ENCODE data around the gene SLC13A1.
"Not testable (repeated sequence)": the region's sequence is repeated elsewhere in the genome, so short reads cannot be mapped to it uniquely, and the experiment has no call there.

The SLC13A1 gene

GRCh38 chr7:123199883-123200282 is at the start of gene SLC13A1:
TSS of gene SLC13A1 (minus strand) at chr7:123199969. CDS start at chr7:123199946, 23 bp downstream.
- no peaks in the 10 kb centered on the region for H3K4me1 Mint-ChIP-seq (ENCODE audit: low read depth)
- H3K9me3 Mint-ChIP-seq, result no peaks in the 10 kb centered on the region
- H3K4me3 Mint-ChIP-seq, result no peak within 1 kb of the TSS
- intact Hi-C loops (cut with micrococcal nuclease), result no loop called here
- no peaks in the 10 kb centered on the region for H3K36me3 Mint-ChIP-seq (ENCODE audit: low read depth)
- no peaks in the 10 kb centered on the region for H3K27me3 Mint-ChIP-seq
- no peak within 1 kb of the TSS for H3K27ac Mint-ChIP-seq

GRCh38 chr7:123244768-123245167 is 45.0 kb upstream of the SLC13A1 start:
- H3K27me3 Mint-ChIP-seq, result no peaks in the 10 kb centered on the region
- intact Hi-C loops (cut with micrococcal nuclease), result no loop called here

GRCh38 chr7:123242467-123243092 is 42.8 kb upstream of the SLC13A1 start:
- peaks cover 8% of the 10 kb centered on the region for H3K9me3 Mint-ChIP-seq
- no peaks in the 10 kb centered on the region for H3K4me1 Mint-ChIP-seq (ENCODE audit: low read depth)
- intact Hi-C loops (cut with micrococcal nuclease), result no loop called here
- no peaks in the 10 kb centered on the region for H3K36me3 Mint-ChIP-seq (ENCODE audit: low read depth)
- H3K4me3 Mint-ChIP-seq, result no peak overlapping the region
- no peak overlapping the region for H3K27ac Mint-ChIP-seq
- H3K27me3 Mint-ChIP-seq, result no peaks in the 10 kb centered on the region

More at GRCh38 chr7:123244768-123245167, 45.0 kb upstream of the SLC13A1 start:
- Mint-ChIP-seq H3K27ac (no peak overlapping the region), H3K36me3 (ENCODE audit: low read depth) (no peaks in the 10 kb centered on the region), H3K4me1 (ENCODE audit: low read depth) (no peaks in the 10 kb centered on the region), H3K4me3 (no peak overlapping the region), H3K9me3 (peaks cover 8% of the 10 kb centered on the region)

- Mint-ChIP-seq H3K4me3 (no peak overlapping the region), H3K36me3 (ENCODE audit: low read depth) (no peaks in the 10 kb centered on the region), H3K27ac (no peak overlapping the region), H3K27me3 (no peaks in the 10 kb centered on the region), H3K9me3 (peaks cover 8% of the 10 kb centered on the region), H3K4me1 (ENCODE audit: low read depth) (no peaks in the 10 kb centered on the region)
- intact Hi-C loops (cut with micrococcal nuclease), result no loop called here
Measured at GRCh38 chr7:123241809-123242208, 42.0 kb upstream of the SLC13A1 start.

GRCh38 chr7:123231021-123232000 is 31.5 kb upstream of the SLC13A1 start:
- H3K4me1 Mint-ChIP-seq (ENCODE audit: low read depth), result no peaks in the 10 kb centered on the region
- peaks cover 3% of the 10 kb centered on the region for H3K9me3 Mint-ChIP-seq
- intact Hi-C loops (cut with micrococcal nuclease), result no loop called here
- no peaks in the 10 kb centered on the region for H3K27me3 Mint-ChIP-seq
- H3K36me3 Mint-ChIP-seq (ENCODE audit: low read depth), result no peaks in the 10 kb centered on the region
- no peak overlapping the region for H3K4me3 Mint-ChIP-seq
- H3K27ac Mint-ChIP-seq, result no peak overlapping the region

GRCh38 chr7:123230603-123231002 is 30.8 kb upstream of the SLC13A1 start:
- Mint-ChIP-seq H3K27me3 (no peaks in the 10 kb centered on the region), H3K9me3 (peaks cover 10% of the 10 kb centered on the region), H3K27ac (no peak overlapping the region), H3K4me1 (ENCODE audit: low read depth) (no peaks in the 10 kb centered on the region), H3K4me3 (no peak overlapping the region), H3K36me3 (ENCODE audit: low read depth) (no peaks in the 10 kb centered on the region)
- intact Hi-C loops (cut with micrococcal nuclease), result no loop called here

- H3K9me3 Mint-ChIP-seq, result peaks cover 15% of the 10 kb centered on the region
- intact Hi-C loops (cut with micrococcal nuclease), result no loop called here
- no peaks in the 10 kb centered on the region for H3K4me1 Mint-ChIP-seq (ENCODE audit: low read depth)
- H3K4me3 Mint-ChIP-seq, result no peak overlapping the region
- no peaks in the 10 kb centered on the region for H3K36me3 Mint-ChIP-seq (ENCODE audit: low read depth)
- H3K27me3 Mint-ChIP-seq, result no peaks in the 10 kb centered on the region
- H3K27ac Mint-ChIP-seq, result no peak overlapping the region
Measured at GRCh38 chr7:123230147-123230546, 30.4 kb upstream of the SLC13A1 start.

- Mint-ChIP-seq H3K27me3 (no peaks in the 10 kb centered on the region), H3K4me3 (no peak overlapping the region), H3K27ac (no peak overlapping the region), H3K36me3 (ENCODE audit: low read depth) (no peaks in the 10 kb centered on the region), H3K9me3 (peaks cover 22% of the 10 kb centered on the region), H3K4me1 (ENCODE audit: low read depth) (no peaks in the 10 kb centered on the region)
- intact Hi-C loops (cut with micrococcal nuclease), result no loop called here
Measured at GRCh38 chr7:123229426-123229825, 29.7 kb upstream of the SLC13A1 start.

- H3K4me3 Mint-ChIP-seq; H3K27me3 Mint-ChIP-seq; H3K36me3 Mint-ChIP-seq (ENCODE audit: low read depth); intact Hi-C loops (cut with micrococcal nuclease); H3K4me1 Mint-ChIP-seq (ENCODE audit: low read depth); H3K27ac Mint-ChIP-seq: not testable (repeated sequence)
- peaks cover 38% of the 10 kb centered on the region for H3K9me3 Mint-ChIP-seq
Measured at GRCh38 chr7:123227666-123228065, 27.9 kb upstream of the SLC13A1 start.

- H3K27ac Mint-ChIP-seq, result no peak overlapping the region
- H3K36me3 Mint-ChIP-seq (ENCODE audit: low read depth), result no peaks in the 10 kb centered on the region
- H3K4me1 Mint-ChIP-seq (ENCODE audit: low read depth), result no peaks in the 10 kb centered on the region
- H3K27me3 Mint-ChIP-seq, result no peaks in the 10 kb centered on the region
- peaks cover 51% of the 10 kb centered on the region for H3K9me3 Mint-ChIP-seq
- H3K4me3 Mint-ChIP-seq, result no peak overlapping the region
- intact Hi-C loops (cut with micrococcal nuclease), result no loop called here
Measured at GRCh38 chr7:123220396-123220795, 20.6 kb upstream of the SLC13A1 start.

GRCh38 chr7:123218866-123219265 is 19.1 kb upstream of the SLC13A1 start:
- intact Hi-C loops (cut with micrococcal nuclease), result no loop called here
- no peaks in the 10 kb centered on the region for H3K4me1 Mint-ChIP-seq (ENCODE audit: low read depth)
- H3K27me3 Mint-ChIP-seq, result no peaks in the 10 kb centered on the region
- H3K4me3 Mint-ChIP-seq, result no peak overlapping the region
- no peak overlapping the region for H3K27ac Mint-ChIP-seq
- peaks cover 50% of the 10 kb centered on the region for H3K9me3 Mint-ChIP-seq
- no peaks in the 10 kb centered on the region for H3K36me3 Mint-ChIP-seq (ENCODE audit: low read depth)

- no peaks in the 10 kb centered on the region for H3K27me3 Mint-ChIP-seq
Measured at GRCh38 chr7:123216825-123217224, 17.1 kb upstream of the SLC13A1 start.

GRCh38 chr7:123215350-123215749 is 15.6 kb upstream of the SLC13A1 start:
- H3K9me3 Mint-ChIP-seq, result peaks cover 39% of the 10 kb centered on the region
- intact Hi-C loops (cut with micrococcal nuclease), result no loop called here
- no peak overlapping the region for H3K4me3 Mint-ChIP-seq
- H3K27ac Mint-ChIP-seq, result no peak overlapping the region
- no peaks in the 10 kb centered on the region for H3K27me3 Mint-ChIP-seq
- H3K36me3 Mint-ChIP-seq (ENCODE audit: low read depth), result no peaks in the 10 kb centered on the region
- no peaks in the 10 kb centered on the region for H3K4me1 Mint-ChIP-seq (ENCODE audit: low read depth)

More at GRCh38 chr7:123216825-123217224, 17.1 kb upstream of the SLC13A1 start:
- no peak overlapping the region for H3K4me3 Mint-ChIP-seq
- H3K9me3 Mint-ChIP-seq, result peaks cover 39% of the 10 kb centered on the region
- H3K36me3 Mint-ChIP-seq (ENCODE audit: low read depth), result no peaks in the 10 kb centered on the region
- H3K27ac Mint-ChIP-seq, result no peak overlapping the region
- intact Hi-C loops (cut with micrococcal nuclease), result no loop called here
- no peaks in the 10 kb centered on the region for H3K4me1 Mint-ChIP-seq (ENCODE audit: low read depth)

GRCh38 chr7:123211545-123211944 is 11.8 kb upstream of the SLC13A1 start:
- no peak overlapping the region for H3K4me3 Mint-ChIP-seq
- H3K36me3 Mint-ChIP-seq (ENCODE audit: low read depth), result no peaks in the 10 kb centered on the region
- no peaks in the 10 kb centered on the region for H3K4me1 Mint-ChIP-seq (ENCODE audit: low read depth)
- H3K27me3 Mint-ChIP-seq, result no peaks in the 10 kb centered on the region
- no peak overlapping the region for H3K27ac Mint-ChIP-seq
- intact Hi-C loops (cut with micrococcal nuclease), result no loop called here
- peaks cover 25% of the 10 kb centered on the region for H3K9me3 Mint-ChIP-seq

Measured in dendritic cell treated with granulocyte-macrophage colony-stimulating factor and Interleukin-4, amounts not matched to agents 40 ng/mL and 50 ng/mL, for 4 days (primary cell).